ENCODE results near the gene TRNT1.

TRNT1 gene

GRCh38 chr3:3179407-3180094 lies 52.8 kb downstream of the TRNT1 start, which contains the start of gene CRBN:
Gene CRBN (minus strand): TSS chr3:3179691. CDS start chr3:3179687, 4 bp downstream.
- DNase-seq = peak; percentile 88

DNA sequence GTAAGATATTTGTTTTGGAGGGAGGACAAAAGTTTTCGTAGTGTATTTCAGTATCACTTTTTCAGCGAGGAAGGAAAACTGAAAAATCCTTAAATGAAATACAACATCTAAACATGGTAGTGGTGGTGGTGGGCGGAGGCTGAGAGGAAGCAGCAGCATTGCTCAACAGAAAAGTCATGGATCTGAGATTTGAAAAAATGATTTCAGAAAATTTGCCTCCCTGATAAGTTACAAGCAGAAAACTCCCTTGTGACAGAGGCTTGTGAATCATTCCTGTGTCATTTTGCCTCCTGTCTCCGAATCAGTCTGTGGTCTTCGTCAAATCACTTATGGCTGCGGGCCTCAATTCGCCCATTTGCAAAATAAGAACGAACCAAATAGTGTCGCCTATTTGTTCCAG lies 53.7 kb downstream of the TRNT1 start:
- DNase-seq = no peak

- DNase-seq = no peak
Observed at GRCh38 chr3:3184876-3185275, 58.1 kb downstream of the TRNT1 start.

GRCh38 chr3:3189102-3189727 lies 62.5 kb downstream of the TRNT1 start:
- no peak for DNase-seq

GRCh38 chr3:3189961-3190360 lies 63.2 kb downstream of the TRNT1 start:
- DNase-seq = no peak

- DNase-seq = peak; percentile 46
Observed at GRCh38 chr3:3191675-3192285, 65.0 kb downstream of the TRNT1 start.

DNA sequence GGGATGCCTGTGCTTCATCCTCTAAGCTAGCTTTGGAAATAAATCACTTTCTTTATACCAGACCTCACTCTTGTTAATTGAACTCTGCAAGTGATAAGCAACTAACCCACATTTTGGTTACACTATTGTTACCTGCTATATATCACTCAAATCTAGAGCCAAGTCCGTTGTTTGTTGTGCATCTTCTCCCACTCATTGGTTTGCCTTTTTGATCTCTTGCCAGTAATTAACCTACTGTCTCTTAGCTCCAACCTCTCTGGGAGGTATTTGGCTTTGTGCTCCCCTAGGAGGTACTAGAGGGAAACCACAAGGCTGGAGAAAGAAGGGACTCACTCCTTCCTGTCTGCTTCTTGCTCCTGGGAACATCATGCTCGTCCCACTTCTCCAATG lies 65.5 kb downstream of the TRNT1 start:
- DNase-seq = no peak

DNA sequence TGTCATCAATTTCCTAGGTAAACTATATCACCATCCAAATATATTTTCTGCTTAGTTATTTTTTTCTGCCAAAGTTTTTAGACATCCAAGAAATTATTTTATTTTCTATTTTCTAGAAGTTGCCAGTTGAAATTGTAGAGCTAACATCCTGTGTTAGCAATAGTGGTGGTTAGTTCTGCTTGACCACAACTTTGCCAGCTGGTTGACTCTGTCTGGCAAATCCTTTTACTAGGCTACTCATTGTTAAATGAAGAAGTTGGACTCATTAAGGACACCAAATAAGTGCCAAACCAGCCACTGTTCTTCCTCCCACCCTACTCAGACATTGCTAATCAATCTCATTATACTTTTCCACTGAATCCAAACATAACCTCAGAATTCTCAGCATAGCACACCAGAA lies 68.1 kb downstream of the TRNT1 start:
- DNase-seq = no peak

- no peak for DNase-seq
Observed at GRCh38 chr3:3196148-3196861, 69.6 kb downstream of the TRNT1 start.
